CD1c-positive myeloid dendritic cell (primary cell): ENCODE results near the gene CDK7.

Experiments used
- DNase-seq: peaks from one replicate; pipeline ENCODE4 v3.0.0-alpha.2; 2016; ENCODE audit errors: extremely low spot score

The CDK7 gene

GRCh38 chr5:69293882-69294281 is 59.2 kb downstream of the CDK7 start:
- DNase-seq, result no peak

GRCh38 chr5:69295088-69295754 is 60.5 kb downstream of the CDK7 start:
- DNase-seq, result no peak

- no peak for DNase-seq
Observed at GRCh38 chr5:69299625-69300024, 64.9 kb downstream of the CDK7 start.

GRCh38 chr5:69300537-69301203 is 66.0 kb downstream of the CDK7 start:
- DNase-seq, result no peak

- DNase-seq, result no peak
Observed at GRCh38 chr5:69305512-69305911, 70.8 kb downstream of the CDK7 start.

- no peak for DNase-seq
Observed at GRCh38 chr5:69308046-69308553, 73.4 kb downstream of the CDK7 start.

- DNase-seq, result no peak
Observed at GRCh38 chr5:69309380-69309779, 74.7 kb downstream of the CDK7 start.

GRCh38 chr5:69312459-69313160 is 77.9 kb downstream of the CDK7 start:
- DNase-seq, result no peak

GRCh38 chr5:69313428-69313827 is 78.7 kb downstream of the CDK7 start:
- no peak for DNase-seq

GRCh38 chr5:69315972-69316371 is 81.3 kb downstream of the CDK7 start:
- DNase-seq, result no peak

- peak; percentile 29 for DNase-seq
Observed at GRCh38 chr5:69317391-69317790, 82.7 kb downstream of the CDK7 start.

- DNase-seq, result no peak
Observed at GRCh38 chr5:69326365-69326764, 91.7 kb downstream of the CDK7 start.
